ENCODE results near the gene FLRT1.
A peak's percentile ranks its signal among the peaks of the same experiment; 100 is the strongest.

GRCh38 chr11:64007629-64008282, 28.0 kb upstream of the FLRT1 start:
- TF ChIP-seq, protein P1, sequence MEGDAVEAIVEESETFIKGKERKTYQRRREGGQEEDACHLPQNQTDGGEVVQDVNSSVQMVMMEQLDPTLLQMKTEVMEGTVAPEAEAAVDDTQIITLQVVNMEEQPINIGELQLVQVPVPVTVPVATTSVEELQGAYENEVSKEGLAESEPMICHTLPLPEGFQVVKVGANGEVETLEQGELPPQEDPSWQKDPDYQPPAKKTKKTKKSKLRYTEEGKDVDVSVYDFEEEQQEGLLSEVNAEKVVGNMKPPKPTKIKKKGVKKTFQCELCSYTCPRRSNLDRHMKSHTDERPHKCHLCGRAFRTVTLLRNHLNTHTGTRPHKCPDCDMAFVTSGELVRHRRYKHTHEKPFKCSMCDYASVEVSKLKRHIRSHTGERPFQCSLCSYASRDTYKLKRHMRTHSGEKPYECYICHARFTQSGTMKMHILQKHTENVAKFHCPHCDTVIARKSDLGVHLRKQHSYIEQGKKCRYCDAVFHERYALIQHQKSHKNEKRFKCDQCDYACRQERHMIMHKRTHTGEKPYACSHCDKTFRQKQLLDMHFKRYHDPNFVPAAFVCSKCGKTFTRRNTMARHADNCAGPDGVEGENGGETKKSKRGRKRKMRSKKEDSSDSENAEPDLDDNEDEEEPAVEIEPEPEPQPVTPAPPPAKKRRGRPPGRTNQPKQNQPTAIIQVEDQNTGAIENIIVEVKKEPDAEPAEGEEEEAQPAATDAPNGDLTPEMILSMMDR (IDR thresholded peaks at IDR 0.05; ENCODE audit: poor library complexity, severe bottlenecking): peak; percentile 53
- TF ChIP-seq POLR2AphosphoS5 (IDR thresholded peaks at IDR 0.05) (no peak), EZH2 (IDR thresholded peaks at IDR 0.05; ENCODE audit: borderline replicate concordance, insufficient read depth, low read length, poor library complexity, severe bottlenecking) (no peak), RAD21 (conservative IDR thresholded peaks at IDR 0.05) (peak; percentile 32), TAF1 (IDR thresholded peaks at IDR 0.05; ENCODE audit: low read depth) (no peak), MXI1 (conservative IDR thresholded peaks at IDR 0.05; ENCODE audit: poor library complexity, severe bottlenecking) (no peak), EP300 (conservative IDR thresholded peaks at IDR 0.05; ENCODE audit: poor library complexity, severe bottlenecking) (no peak)

All from neural cell (in vitro differentiated cells).